ENCODE data around the gene C17orf78.
"Not testable (repeated sequence)": the region's sequence is repeated elsewhere in the genome, so short reads cannot be mapped to it uniquely, and the experiment has no call there.

Gene C17orf78

GRCh38 chr17:37388266-37388665 lies 12.5 kb downstream of the C17orf78 start:
- DNase-seq, result no peak

- DNase-seq, result no peak
Measured at GRCh38 chr17:37389160-37389559, 13.4 kb downstream of the C17orf78 start.

GRCh38 chr17:37391146-37391545 lies 15.4 kb downstream of the C17orf78 start:
- no peak for DNase-seq

- no peak for DNase-seq
Measured at GRCh38 chr17:37392024-37392590, 16.3 kb downstream of the C17orf78 start.

GRCh38 chr17:37393352-37393751 lies 17.6 kb downstream of the C17orf78 start:
- no peak for DNase-seq

GRCh38 chr17:37399265-37399803 lies 23.5 kb downstream of the C17orf78 start:
- no peak for DNase-seq

GRCh38 chr17:37400505-37400904 lies 24.7 kb downstream of the C17orf78 start:
- DNase-seq, result no peak

GRCh38 chr17:37405522-37405921 lies 29.7 kb downstream of the C17orf78 start:
- DNase-seq, result not testable (repeated sequence)

- DNase-seq, result no peak
Measured at GRCh38 chr17:37405955-37406634, 30.3 kb downstream of the C17orf78 start.

GRCh38 chr17:37406635-37407461 lies 31.1 kb downstream of the C17orf78 start, which contains the start of the genes ACACA and TADA2A:
ACACA (minus strand) TSS chr17:37406836; CDS start chr17:37406299, 537 bp downstream.
TADA2A (plus strand) TSS chr17:37406886; CDS start chr17:37411366, 4,480 bp downstream.
- peak; percentile 52 to 62 (median 55) for DNase-seq

GRCh38 chr17:37408145-37408479 lies 32.3 kb downstream of the C17orf78 start:
- DNase-seq, result not testable (repeated sequence)

- DNase-seq, result no peak
Measured at GRCh38 chr17:37410357-37410756, 34.6 kb downstream of the C17orf78 start.

GRCh38 chr17:37413875-37414519 lies 38.2 kb downstream of the C17orf78 start:
- no peak for DNase-seq

GRCh38 chr17:37417852-37418251 lies 42.1 kb downstream of the C17orf78 start:
- DNase-seq, result no peak

GRCh38 chr17:37422971-37423625 lies 47.3 kb downstream of the C17orf78 start:
- no peak for DNase-seq

- no peak for DNase-seq
Measured at GRCh38 chr17:37425268-37425667, 49.5 kb downstream of the C17orf78 start.

- DNase-seq, result no peak
Measured at GRCh38 chr17:37429039-37429438, 53.3 kb downstream of the C17orf78 start.

GRCh38 chr17:37429453-37429852 lies 53.7 kb downstream of the C17orf78 start:
- DNase-seq, result no peak

- DNase-seq, result no peak
Measured at GRCh38 chr17:37430051-37430627, 54.4 kb downstream of the C17orf78 start.

- DNase-seq, result no peak
Measured at GRCh38 chr17:37432671-37433070, 56.9 kb downstream of the C17orf78 start.

- DNase-seq, result no peak
Measured at GRCh38 chr17:37438141-37438540, 62.4 kb downstream of the C17orf78 start.

GRCh38 chr17:37440424-37440823 lies 64.6 kb downstream of the C17orf78 start:
- no peak for DNase-seq

Data from activated CD4-positive, CD25-positive, alpha-beta regulatory T cell (primary cell).